ENCODE data around the gene SERPINA5. TPM values are rescaled to one million over a fixed set of nuclear protein-coding genes. Genes with fewer than 3 reads are reported as not detected.

SERPINA5 gene
- polyA plus RNA-seq, 1 donor from 2014 or later = not detected

DNA sequence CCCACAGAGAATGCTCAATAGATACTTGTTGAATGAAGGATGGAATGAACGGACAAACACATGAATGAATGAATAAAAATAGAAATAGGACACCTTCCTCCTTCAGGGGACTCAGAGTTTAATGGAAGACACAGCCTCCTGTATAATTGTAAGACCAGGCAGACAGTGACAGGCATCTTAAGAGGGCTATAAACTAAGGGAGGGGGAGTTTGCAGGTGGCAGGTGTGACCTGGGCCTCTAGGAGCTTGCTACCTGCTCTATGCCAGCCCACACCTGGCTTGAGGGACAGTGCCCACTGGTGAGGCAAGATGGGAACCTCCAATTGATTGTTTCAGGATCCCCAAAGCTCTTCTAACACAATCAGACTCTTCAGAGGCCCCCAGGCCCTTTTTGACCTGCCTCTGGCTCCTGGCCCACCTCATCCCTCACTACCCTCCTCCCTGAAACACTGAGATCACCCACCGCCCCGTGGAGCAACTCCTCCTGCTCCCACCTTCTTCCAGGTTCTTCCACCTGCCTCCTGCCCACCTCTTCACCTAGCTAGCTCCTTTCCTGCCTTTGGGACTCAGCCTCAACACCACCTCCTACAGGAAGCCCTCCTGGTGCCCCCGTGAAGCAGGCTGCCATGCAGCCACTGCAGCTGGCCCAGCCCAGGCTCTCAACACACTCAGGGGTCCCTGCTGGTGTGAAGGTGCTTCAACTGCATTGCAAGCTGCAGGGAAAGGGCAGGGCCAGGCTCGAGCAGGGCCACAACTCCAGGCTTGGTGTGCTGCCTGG, 40.3 kb downstream of the SERPINA5 start:
- H3K4me2 ChIP-seq (ENCODE audit: low read length) = no peak overlapping the region

GRCh38 chr14:94622653-94623421, 41.6 kb downstream of the SERPINA5 start:
- no peaks in the 10 kb centered on the region for H4K20me1 ChIP-seq (ENCODE audit: insufficient read depth)
- H2AFZ ChIP-seq (ENCODE audit: low read depth, low read length) = no peak overlapping the region
- peaks cover 10% of the 10 kb centered on the region for H3K9me3 ChIP-seq (ENCODE audit: low read length)
- no peaks in the 10 kb centered on the region for H3F3A ChIP-seq (ENCODE audit: insufficient read depth, low read length, poor library complexity, severe bottlenecking)
- TF ChIP-seq MXI1 (conservative IDR thresholded peaks at IDR 0.05; ENCODE audit: poor library complexity, severe bottlenecking) (no peak), EZH2 (IDR thresholded peaks at IDR 0.05; ENCODE audit: borderline replicate concordance, insufficient read depth, low read length, poor library complexity, severe bottlenecking) (no peak), TAF1 (IDR thresholded peaks at IDR 0.05; ENCODE audit: low read depth) (no peak), RAD21 (conservative IDR thresholded peaks at IDR 0.05) (no peak), SMC3 (conservative IDR thresholded peaks at IDR 0.05; ENCODE audit: poor library complexity) (no peak), CTCF (IDR thresholded peaks at IDR 0.05; ENCODE audit: poor library complexity, severe bottlenecking) (no peak), POLR2AphosphoS5 (IDR thresholded peaks at IDR 0.05) (no peak), EP300 (conservative IDR thresholded peaks at IDR 0.05; ENCODE audit: poor library complexity, severe bottlenecking) (no peak), REST (IDR thresholded peaks at IDR 0.05; ENCODE audit: borderline replicate concordance) (no peak)
- H3K27me3 ChIP-seq (ENCODE audit: insufficient read depth, low read depth, low read length) = no peaks in the 10 kb centered on the region
- no peak overlapping the region for H3K9ac ChIP-seq (ENCODE audit: low read length)
- H3K4me3 ChIP-seq (ENCODE audit: low read length) = no peak overlapping the region
- H3K4me2 ChIP-seq (ENCODE audit: low read length) = no peak overlapping the region
- H3K27ac ChIP-seq (ENCODE audit: low read length) = no peak overlapping the region
- H3K36me3 ChIP-seq (ENCODE audit: insufficient read depth, low read length) = no peaks in the 10 kb centered on the region
- no peaks in the 10 kb centered on the region for H3K9me2 ChIP-seq (ENCODE audit: insufficient read depth, low read length)
- H3K79me2 ChIP-seq (replicated peaks; ENCODE audit: insufficient read depth, low read length) = no peaks in the 10 kb centered on the region

More for the DNA sequence above, 40.3 kb downstream of the SERPINA5 start:
- Histone ChIP-seq H2AFZ (ENCODE audit: low read depth, low read length) (no peak overlapping the region), H3K9me3 (ENCODE audit: low read length) (peaks cover 10% of the 10 kb centered on the region), H3K27ac (ENCODE audit: low read length) (no peak overlapping the region), H3K4me3 (ENCODE audit: low read length) (no peak overlapping the region), H4K20me1 (ENCODE audit: insufficient read depth) (no peaks in the 10 kb centered on the region), H3K27me3 (ENCODE audit: insufficient read depth, low read depth, low read length) (no peaks in the 10 kb centered on the region), H3K9me2 (ENCODE audit: insufficient read depth, low read length) (no peaks in the 10 kb centered on the region), H3K36me3 (ENCODE audit: insufficient read depth, low read length) (no peaks in the 10 kb centered on the region), H3F3A (ENCODE audit: insufficient read depth, low read length, poor library complexity, severe bottlenecking) (no peaks in the 10 kb centered on the region), H3K9ac (ENCODE audit: low read length) (no peak overlapping the region), H3K79me2 (replicated peaks; ENCODE audit: insufficient read depth, low read length) (no peaks in the 10 kb centered on the region)
- no peak for TF ChIP-seq MXI1 (conservative IDR thresholded peaks at IDR 0.05; ENCODE audit: poor library complexity, severe bottlenecking)
- TF ChIP-seq REST (IDR thresholded peaks at IDR 0.05; ENCODE audit: borderline replicate concordance) = no peak
- TF ChIP-seq EZH2 (IDR thresholded peaks at IDR 0.05; ENCODE audit: borderline replicate concordance, insufficient read depth, low read length, poor library complexity, severe bottlenecking) = no peak
